Nephron progenitor cell (in vitro differentiated cells): ENCODE results near the gene ADIPOR2.
A peak's percentile ranks its signal among the peaks of the same experiment; 100 is the strongest.
"Not testable (repeated sequence)": the region's sequence is repeated elsewhere in the genome, so short reads cannot be mapped to it uniquely, and the experiment has no call there.

ENCODE experiments used
- DNase-seq: peaks from one replicate; pipeline ENCODE4 v3.0.0; 2021
- H3K27ac Mint-ChIP-seq: 2 replicates; pipeline ENCODE4 v1.8.0; 2021; ENCODE audit warnings: mild to moderate bottlenecking, moderate library complexity, mixed read lengths
- H3K27me3 Mint-ChIP-seq: 2 replicates; pipeline ENCODE4 v1.8.0; 2021; ENCODE audit warnings: mild to moderate bottlenecking, low read depth, mixed read lengths; ENCODE audit not compliant: poor library complexity
- H3K36me3 Mint-ChIP-seq: 2 replicates; pipeline ENCODE4 v1.8.0; 2021; ENCODE audit warnings: low read depth, mixed read lengths
- H3K4me1 Mint-ChIP-seq: 2 replicates; pipeline ENCODE4 v1.8.0; 2021; ENCODE audit warnings: mixed read lengths
- H3K4me3 Mint-ChIP-seq: 2 replicates; pipeline ENCODE4 v1.8.0; 2021; ENCODE audit warnings: mild to moderate bottlenecking, moderate library complexity, mixed read lengths
- H3K9me3 Mint-ChIP-seq: 2 replicates; pipeline ENCODE4 v1.8.0; 2021; ENCODE audit warnings: mild to moderate bottlenecking, moderate library complexity, mixed read lengths
- CTCF ChIP-seq: fragments of 200-600 bp; sonication (generic); IDR thresholded peaks from 2 replicates; pipeline ENCODE4 v1.5.0; 2021; ENCODE audit warnings: antibody characterized with exemption

ADIPOR2 gene

DNA sequence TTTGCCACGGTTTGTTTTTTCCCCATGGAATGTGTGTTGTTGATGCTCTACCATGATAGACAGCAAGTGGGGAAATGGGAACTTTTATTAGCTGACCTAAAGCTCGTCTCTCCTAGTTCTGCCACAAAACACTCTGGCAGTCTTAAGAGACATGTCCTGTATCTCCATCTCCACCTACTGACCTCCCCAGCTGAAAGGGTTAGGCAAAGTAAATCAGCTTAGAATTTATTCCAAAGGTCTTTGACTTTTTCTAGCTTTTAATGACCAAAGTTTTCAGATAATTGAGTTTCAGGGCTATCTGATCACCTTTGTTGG lies 9.4 kb upstream of the ADIPOR2 start:
- peak overlapping the region; percentile 93 for H3K27ac Mint-ChIP-seq
- H3K4me3 Mint-ChIP-seq = no peak overlapping the region
- TF ChIP-seq CTCF = no peak
- no peaks in the 10 kb centered on the region for H3K27me3 Mint-ChIP-seq
- H3K4me1 Mint-ChIP-seq = peaks cover 28% of the 10 kb centered on the region
- peaks cover 5% of the 10 kb centered on the region for H3K36me3 Mint-ChIP-seq
- H3K9me3 Mint-ChIP-seq = peaks cover 8% of the 10 kb centered on the region
- DNase-seq = no peak

DNA sequence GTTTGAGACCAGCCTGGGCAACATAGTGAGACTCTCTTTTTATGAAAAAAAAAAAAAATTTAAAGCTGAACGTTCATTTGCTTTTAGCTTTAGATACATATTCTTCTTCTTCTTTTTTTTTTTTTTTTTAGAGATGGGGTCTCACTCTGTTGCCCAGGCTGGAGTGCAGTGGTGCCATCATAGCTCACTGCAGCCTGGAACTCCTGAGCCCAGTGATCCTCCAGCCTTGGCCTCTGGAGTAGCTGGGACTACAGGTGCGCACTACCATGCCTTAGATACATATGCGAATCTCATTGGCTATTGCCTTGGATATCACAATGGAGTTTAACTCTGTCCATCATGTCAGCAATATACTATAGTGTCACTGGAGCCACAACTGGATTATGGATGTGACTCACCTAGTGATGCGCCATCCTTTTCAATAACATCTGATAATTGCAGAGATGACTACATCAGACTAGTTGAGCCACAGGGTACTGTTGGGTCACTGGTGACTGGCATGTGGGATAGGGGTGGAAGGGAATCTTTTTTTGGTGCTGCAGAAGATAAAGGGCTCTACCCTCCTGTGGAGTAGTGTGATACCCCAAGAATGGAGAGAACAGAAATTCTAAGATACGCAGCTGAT lies 2.7 kb upstream of the ADIPOR2 start:
- H3K36me3 Mint-ChIP-seq = peaks cover 6% of the 10 kb centered on the region
- no peaks in the 10 kb centered on the region for H3K9me3 Mint-ChIP-seq
- no peak for DNase-seq
- peaks cover 49% of the 10 kb centered on the region for H3K4me1 Mint-ChIP-seq
- H3K27ac Mint-ChIP-seq = peak overlapping the region; percentile 38
- H3K27me3 Mint-ChIP-seq = peaks cover 6% of the 10 kb centered on the region
- no peak for TF ChIP-seq CTCF
- H3K4me3 Mint-ChIP-seq = peak overlapping the region; percentile 37

DNA sequence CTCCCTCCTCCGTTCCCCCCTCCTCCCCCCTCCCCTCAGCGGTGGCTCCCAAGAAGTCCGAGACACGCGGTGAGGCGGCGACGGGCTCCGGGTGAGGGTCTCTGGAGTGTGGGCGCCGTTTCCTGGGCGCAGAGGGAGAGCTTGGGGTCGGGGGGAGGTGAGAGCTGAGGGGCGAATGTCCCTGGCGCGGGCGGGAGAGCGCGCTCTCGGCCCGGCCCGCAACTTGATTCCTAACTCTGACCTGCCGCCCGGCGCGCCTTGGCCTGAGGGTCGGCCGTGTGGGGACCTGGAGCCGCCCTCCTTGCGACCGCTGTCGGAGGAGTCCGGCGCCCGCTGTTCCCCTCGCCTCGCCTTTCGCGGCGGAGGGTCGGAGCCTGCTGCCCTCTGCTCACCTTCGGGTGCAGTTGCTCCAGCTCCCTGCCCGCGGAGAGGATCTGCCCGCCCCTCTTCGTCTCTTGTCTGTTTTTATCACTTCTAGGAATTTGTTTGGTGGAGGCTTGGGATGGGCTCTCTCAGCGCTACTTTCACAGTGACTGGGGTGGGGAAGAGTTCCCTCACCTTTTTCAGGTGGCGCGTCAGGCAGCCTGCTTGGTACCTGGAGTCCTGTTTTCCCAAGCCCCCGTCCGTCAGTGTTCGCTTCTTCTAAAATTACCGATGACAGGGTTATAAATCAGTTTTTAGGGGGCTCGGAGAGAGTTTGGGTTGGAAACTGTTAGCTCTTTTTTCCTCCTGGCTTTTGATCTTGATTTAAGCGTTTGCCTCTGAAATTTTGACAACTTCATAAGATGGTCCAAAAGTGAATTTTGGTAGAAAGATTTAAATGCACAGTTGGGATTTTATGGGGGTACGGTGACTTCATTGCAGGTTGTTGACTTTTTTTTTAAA lies 495 bp downstream of the ADIPOR2 start:
- H3K27ac Mint-ChIP-seq = peak overlapping the region; percentile 100
- peak; percentile 80 for DNase-seq

GRCh38 chr12:1692226-1692625 lies 1.4 kb downstream of the ADIPOR2 start:
- Mint-ChIP-seq H3K9me3 (no peaks in the 10 kb centered on the region), H3K27me3 (peaks cover 6% of the 10 kb centered on the region), H3K4me3 (peak overlapping the region; percentile 100), H3K36me3 (peaks cover 29% of the 10 kb centered on the region), H3K27ac (peak overlapping the region; percentile 100), H3K4me1 (peaks cover 63% of the 10 kb centered on the region)
- no peak for TF ChIP-seq CTCF
- DNase-seq = no peak

More for the DNA sequence above, 495 bp downstream of the ADIPOR2 start:
- H3K4me1 Mint-ChIP-seq = peaks cover 54% of the 10 kb centered on the region
- H3K36me3 Mint-ChIP-seq = peaks cover 23% of the 10 kb centered on the region
- no peaks in the 10 kb centered on the region for H3K9me3 Mint-ChIP-seq
- H3K27me3 Mint-ChIP-seq = peaks cover 6% of the 10 kb centered on the region
- no peak for TF ChIP-seq CTCF
- peak overlapping the region; percentile 100 for H3K4me3 Mint-ChIP-seq

DNA sequence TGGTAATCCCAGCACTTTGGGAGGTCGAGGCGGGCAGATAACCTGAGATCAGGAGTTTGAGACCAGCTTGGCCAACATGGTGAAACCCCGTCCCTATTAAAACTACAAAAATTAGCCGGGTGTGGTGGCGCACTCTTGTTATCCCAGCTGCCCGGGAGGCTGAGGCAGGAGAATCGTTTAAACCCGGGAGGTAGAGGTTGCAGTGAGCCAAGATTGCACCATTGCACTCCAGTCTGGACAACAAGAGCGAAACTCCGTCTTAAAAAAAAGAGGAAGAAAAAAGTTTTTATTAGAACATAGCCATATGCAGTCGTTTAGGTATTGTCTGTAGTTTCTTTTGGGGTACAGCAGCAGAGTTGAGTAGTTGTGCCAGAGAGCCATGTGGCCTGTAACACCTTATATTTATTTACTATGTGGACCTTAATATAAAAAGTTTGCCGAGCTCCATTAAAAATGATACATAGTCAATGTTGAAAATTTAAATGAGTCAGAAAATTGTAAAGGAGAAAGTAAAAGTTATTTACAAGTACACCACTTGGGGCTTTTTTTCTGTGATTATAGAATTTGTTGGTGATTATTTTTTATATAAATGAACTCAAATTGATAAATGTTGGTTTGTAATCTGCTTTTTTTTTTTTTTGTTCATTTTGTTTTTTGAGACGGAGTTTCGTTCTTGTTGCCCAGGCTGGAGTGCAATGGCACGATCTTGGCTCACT lies 2.2 kb downstream of the ADIPOR2 start:
- Mint-ChIP-seq H3K27ac (no peak overlapping the region), H3K4me3 (peak overlapping the region; percentile 100), H3K36me3 (peaks cover 36% of the 10 kb centered on the region), H3K4me1 (peaks cover 71% of the 10 kb centered on the region), H3K9me3 (no peaks in the 10 kb centered on the region), H3K27me3 (peaks cover 5% of the 10 kb centered on the region)
- DNase-seq = no peak
- TF ChIP-seq CTCF = no peak

- peaks cover 55% of the 10 kb centered on the region for H3K36me3 Mint-ChIP-seq
- H3K4me1 Mint-ChIP-seq = peaks cover 64% of the 10 kb centered on the region
- H3K27me3 Mint-ChIP-seq, H3K4me3 Mint-ChIP-seq, DNase-seq, H3K9me3 Mint-ChIP-seq, H3K27ac Mint-ChIP-seq: not testable (repeated sequence)
Observed at GRCh38 chr12:1695097-1695496, 4.2 kb downstream of the ADIPOR2 start.
